Activated T-helper 1 cell treated with anti-CD3 and anti-CD28 coated beads, Interleukin-12 subunit alpha, Interleukin-12 subunit beta, Interleukin-2, Interleukin-4 antibody, amounts not matched to agents 30 ng/mL and 10 ng/mL and 1 ng/mL, durations not matched to agents 14 hours and 24 hours and 36 hours (primary cell): ENCODE data around the gene DEFB127. TPM values are rescaled to one million over a fixed set of nuclear protein-coding genes. Genes with fewer than 3 reads are reported as not detected.
"Not testable (repeated sequence)": the region's sequence is repeated elsewhere in the genome, so short reads cannot be mapped to it uniquely, and the experiment has no call there.

ENCODE experiments used
- DNase-seq: peaks from one replicate; pipeline ENCODE4 v3.0.0; 2021; ENCODE audit warnings: low spot score
- H3K27ac Mint-ChIP-seq: one replicate; pipeline ENCODE4 v1.8.0; 2021; ENCODE audit warnings: mild to moderate bottlenecking, mixed read lengths
- H3K27me3 Mint-ChIP-seq: one replicate; pipeline ENCODE4 v1.8.0; 2022; ENCODE audit warnings: mild to moderate bottlenecking, moderate library complexity, mixed read lengths; ENCODE audit not compliant: insufficient read depth
- H3K36me3 Mint-ChIP-seq: one replicate; pipeline ENCODE4 v1.8.0; 2021; ENCODE audit warnings: low read depth, mixed read lengths
- H3K4me1 Mint-ChIP-seq: one replicate; pipeline ENCODE4 v1.8.0; 2021; ENCODE audit warnings: low read depth, mixed read lengths
- H3K4me3 Mint-ChIP-seq: one replicate; pipeline ENCODE4 v1.8.0; 2021; ENCODE audit warnings: mild to moderate bottlenecking, moderate library complexity, mixed read lengths
- H3K9me3 Mint-ChIP-seq: one replicate; pipeline ENCODE4 v1.8.0; 2021; ENCODE audit warnings: mixed read lengths
- intact Hi-C: fragments of 100-400 bp; cut with micrococcal nuclease; formaldehyde crosslinking; loops from one replicate; pipeline ENCODE4 v1.15.1; 2024
- total RNA-seq: library from RNA; stranded (reverse); gene quantifications from 2 replicates; pipeline ENCODE4 v1.2.3, GENCODE V29; 2022

DEFB127 gene
- total RNA-seq, 1 donor from 2014 or later, result not detected

DNA sequence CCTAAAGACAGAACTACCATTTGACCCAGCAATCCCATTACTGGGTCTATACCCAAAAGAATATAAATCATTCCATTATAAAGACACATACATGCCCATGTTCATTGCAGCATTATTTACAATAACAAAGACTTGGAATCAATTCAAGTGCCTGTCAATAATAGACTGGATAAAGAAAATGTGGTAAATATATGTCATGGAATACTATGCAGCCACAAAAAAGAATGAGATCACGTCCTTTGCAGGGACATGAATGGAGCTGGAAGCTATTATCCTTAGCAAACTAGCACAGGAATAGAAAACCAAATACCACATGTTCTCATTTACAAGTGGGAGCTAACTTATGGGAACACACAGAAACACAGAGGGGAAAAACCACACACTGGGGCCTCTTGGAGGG, 41.0 kb downstream of the DEFB127 start:
- intact Hi-C loops, result no loop called here

DNA sequence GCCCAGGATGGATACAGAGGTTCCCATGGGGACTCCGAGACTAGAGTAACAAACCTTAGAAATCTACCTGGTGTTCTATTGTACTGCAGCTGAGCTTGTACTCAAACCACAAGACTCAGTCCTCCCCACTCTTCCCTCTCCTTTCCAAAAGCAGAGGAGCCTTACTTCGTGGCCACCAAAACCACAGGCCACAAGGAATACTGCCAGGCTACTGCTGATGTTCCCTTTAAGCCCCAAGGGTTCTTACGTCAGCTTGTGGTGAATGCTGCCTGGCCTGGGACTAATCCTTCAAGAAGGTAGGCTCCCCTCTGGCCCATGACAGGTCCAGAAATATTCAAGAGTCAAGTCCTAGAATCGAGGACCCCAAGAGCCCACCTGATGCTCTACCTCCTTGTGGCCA, 42.7 kb downstream of the DEFB127 start:
- Mint-ChIP-seq H3K4me3 (no peak overlapping the region), H3K27ac (no peak overlapping the region), H3K27me3 (peaks cover 20% of the 10 kb centered on the region), H3K36me3 (no peaks in the 10 kb centered on the region), H3K9me3 (no peaks in the 10 kb centered on the region), H3K4me1 (no peaks in the 10 kb centered on the region)
- DNase-seq, result no peak
- intact Hi-C loops, result no loop called here

More for the DNA sequence above, 41.0 kb downstream of the DEFB127 start:
- Mint-ChIP-seq H3K4me3 (no peak overlapping the region), H3K36me3 (no peaks in the 10 kb centered on the region), H3K9me3 (no peaks in the 10 kb centered on the region), H3K27me3 (peaks cover 20% of the 10 kb centered on the region), H3K27ac (no peak overlapping the region), H3K4me1 (no peaks in the 10 kb centered on the region)
- DNase-seq, result no peak

DNA sequence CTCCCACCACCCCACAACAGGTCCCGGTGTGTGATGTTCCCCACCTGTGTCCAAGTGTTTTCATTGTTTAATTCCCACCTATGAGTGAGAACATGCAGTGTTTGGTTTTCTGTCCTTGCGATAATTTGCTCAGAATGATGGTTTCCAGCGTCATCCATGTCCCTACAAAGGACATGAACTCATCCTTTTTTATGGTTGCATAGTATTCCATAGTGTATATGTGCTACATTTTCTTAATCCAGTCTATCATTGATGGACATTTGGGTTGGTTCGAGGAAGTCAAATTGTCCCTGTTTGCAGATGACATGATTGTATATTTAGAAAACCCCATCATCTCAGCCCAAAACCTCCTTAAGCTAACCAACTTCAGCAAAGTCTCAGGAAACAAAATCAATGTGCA, 46.4 kb downstream of the DEFB127 start:
- H3K4me3 Mint-ChIP-seq, DNase-seq, H3K9me3 Mint-ChIP-seq, H3K4me1 Mint-ChIP-seq, H3K27ac Mint-ChIP-seq, intact Hi-C loops, H3K36me3 Mint-ChIP-seq: not testable (repeated sequence)
- peaks cover 14% of the 10 kb centered on the region for H3K27me3 Mint-ChIP-seq

Other genes starting within 250 kb of the DEFB127 start
- not detected in 2 replicates for gene DEFB125, start 69.8 kb upstream of the DEFB127 start, total RNA-seq
- gene DEFB126, start 14.9 kb upstream of the DEFB127 start, total RNA-seq, result not detected in 2 replicates
- gene DEFB128, start 32.3 kb downstream of the DEFB127 start, total RNA-seq, result not detected in 2 replicates
- gene DEFB129, start 69.8 kb downstream of the DEFB127 start, total RNA-seq, result not detected in 2 replicates
- not detected in 2 replicates for gene DEFB132, start 100.3 kb downstream of the DEFB127 start, total RNA-seq
- 4.3 and 4.7 TPM in 2 replicates for gene C20orf96, start 133.3 kb downstream of the DEFB127 start, total RNA-seq
- 25.9 TPM in 2 replicates for gene ZCCHC3, start 140.1 kb downstream of the DEFB127 start, total RNA-seq
- gene SOX12, start 168.1 kb downstream of the DEFB127 start, total RNA-seq, result 7.4 and 7.6 TPM in 2 replicates
- gene NRSN2, start 189.7 kb downstream of the DEFB127 start, total RNA-seq, result 5.1 and 6.5 TPM in 2 replicates
- gene TRIB3, start 223.3 kb downstream of the DEFB127 start, total RNA-seq, result 37.1 and 39.5 TPM in 2 replicates